IPS-NIHi7 (cell line): ENCODE measurements around the gene CHD9.
"Not testable (repeated sequence)": the region's sequence is repeated elsewhere in the genome, so short reads cannot be mapped to it uniquely, and the experiment has no call there.

Source experiments
- DNase-seq: peaks from one replicate; pipeline ENCODE4 v3.0.0; 2012; ENCODE audit warnings: mixed read lengths; ENCODE audit errors: extremely low spot score

Gene CHD9

DNA sequence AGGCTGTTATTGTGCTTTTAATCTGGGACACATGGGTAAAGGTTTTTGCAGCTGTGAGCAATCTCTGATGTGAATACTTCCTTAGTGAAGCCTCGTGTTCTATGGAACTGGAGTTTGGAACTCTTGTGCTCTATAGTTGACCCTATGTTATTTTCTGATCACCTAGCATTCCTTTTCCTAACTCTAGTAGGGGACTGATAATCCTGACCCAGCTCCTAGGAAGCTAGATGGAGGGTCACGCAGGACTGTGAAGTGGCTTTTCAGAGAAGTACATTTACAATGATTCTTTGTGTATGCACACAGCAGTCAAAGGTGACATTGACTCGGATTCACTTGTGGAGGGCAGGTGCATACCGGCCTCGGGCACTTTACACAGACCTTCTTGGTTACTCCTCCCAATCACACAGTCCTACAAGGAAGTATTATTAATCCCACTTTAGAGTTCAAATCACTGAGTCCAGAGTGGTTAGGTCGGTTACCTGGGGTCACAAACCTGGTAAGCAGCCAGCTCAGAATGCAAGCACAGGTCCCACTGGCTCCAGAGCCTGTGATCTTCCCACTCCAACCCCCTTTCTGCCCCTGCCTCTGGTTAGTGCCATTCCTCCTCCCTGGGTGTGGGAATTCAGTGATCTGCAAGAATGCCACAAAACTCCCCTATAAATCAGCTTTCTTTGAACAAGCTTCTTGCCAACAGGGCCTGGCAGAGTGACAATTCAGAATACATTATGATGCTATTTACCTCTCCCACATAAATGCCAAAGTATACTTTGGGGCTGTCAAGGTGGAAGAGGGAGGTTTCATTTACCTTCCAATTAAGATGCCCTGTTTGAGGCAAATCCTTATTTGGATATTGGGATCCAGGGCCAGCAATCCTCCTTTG lies 9.2 kb upstream of the CHD9 start:
- no peak for DNase-seq

GRCh38 chr16:53047515-53047914 lies 7.3 kb upstream of the CHD9 start:
- DNase-seq = not testable (repeated sequence)

DNA sequence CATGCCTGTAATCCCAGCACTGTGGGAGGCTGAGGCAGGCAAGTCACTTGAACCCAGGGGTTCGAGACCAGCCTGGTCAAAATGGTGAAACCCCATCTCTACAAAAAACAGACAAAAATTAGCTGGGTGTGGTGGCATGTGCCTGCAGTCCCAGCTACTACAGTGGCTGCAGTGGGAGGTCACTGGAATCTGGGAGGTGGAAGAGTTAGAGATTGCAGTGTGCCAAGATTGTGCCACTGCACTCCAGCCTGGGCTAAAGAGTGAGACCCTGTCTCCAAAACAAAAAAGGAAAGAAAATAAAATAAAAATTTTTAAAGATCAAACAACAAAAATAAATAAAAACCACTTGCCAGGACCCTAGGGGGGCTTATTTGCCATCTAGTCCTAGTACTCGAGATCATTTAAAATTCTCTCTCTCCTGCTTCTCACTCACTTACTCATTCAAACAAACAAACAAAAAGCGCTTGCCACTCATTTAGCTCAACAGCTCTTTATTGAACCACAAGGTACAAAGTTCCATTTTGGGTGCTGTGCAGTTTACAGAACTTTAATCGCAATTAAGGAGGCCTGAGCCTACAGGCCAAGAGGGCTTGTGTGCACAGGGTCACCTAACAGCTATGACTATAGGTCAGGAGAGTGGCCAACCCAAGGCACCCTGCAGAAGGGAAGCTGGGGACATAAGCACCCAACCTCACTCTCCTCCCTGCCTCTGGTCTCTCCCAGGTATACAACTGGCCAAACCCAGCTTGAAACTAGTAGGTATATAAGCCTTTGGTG lies 6.5 kb upstream of the CHD9 start:
- DNase-seq = no peak

- DNase-seq = not testable (repeated sequence)
These were observed 3.5 kb upstream of the CHD9 start for GRCh38 chr16:53051255-53051654.

- DNase-seq = no peak
These were observed 2.0 kb upstream of the CHD9 start, which contains the start of gene CHD9NB for GRCh38 chr16:53052519-53053501. Gene CHD9NB (minus strand): TSS chr16:53052897. CDS start chr16:53044158, 8,739 bp downstream.

GRCh38 chr16:53053967-53054669 lies 673 bp upstream of the CHD9 start:
- DNase-seq = no peak

- peak; percentile 63 for DNase-seq
These were observed 975 bp downstream of the CHD9 start for GRCh38 chr16:53055541-53056391.

DNA sequence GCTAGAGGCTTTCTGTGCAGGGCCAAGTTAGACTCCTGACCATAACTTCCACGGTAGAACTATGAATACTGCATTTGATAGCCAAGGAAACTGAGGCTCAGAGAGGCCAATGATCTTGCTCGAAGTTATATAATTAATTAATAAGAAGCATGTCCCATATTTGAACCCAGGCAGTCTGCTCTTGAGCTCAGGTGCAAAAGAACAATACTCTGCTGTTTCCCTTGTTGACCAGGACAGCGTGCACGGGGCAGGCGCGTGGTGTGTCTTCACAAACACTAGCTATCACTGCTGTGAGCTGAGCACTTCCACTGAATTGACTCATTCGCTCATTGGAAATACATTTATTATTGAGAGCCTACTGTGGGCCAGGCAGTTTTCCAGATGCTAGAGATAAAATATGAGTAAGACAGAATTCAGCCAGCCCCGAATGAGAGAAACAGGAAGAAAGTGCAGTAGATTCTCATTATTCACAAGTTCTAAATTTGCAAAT lies 1.6 kb downstream of the CHD9 start:
- no peak for DNase-seq

DNA sequence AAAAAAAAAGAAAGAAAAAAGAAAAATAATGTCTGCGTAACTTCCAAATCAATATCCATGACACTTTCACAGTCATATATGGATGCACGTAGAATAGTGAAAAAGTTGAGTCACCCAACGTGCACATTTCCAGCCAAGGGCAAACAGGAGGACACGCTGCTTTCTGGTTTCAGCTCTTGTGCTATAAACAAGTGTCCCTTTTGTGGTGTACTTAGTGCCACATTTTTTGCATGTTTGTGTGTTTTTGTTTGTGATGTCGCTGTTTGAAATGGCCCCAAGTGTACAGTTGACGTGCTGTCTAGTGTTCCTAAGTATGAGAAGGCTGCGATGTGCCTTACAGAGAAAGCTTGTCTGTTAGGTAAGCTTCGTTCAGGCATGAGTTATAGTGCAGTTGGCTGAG lies 2.9 kb downstream of the CHD9 start:
- DNase-seq = no peak

DNA sequence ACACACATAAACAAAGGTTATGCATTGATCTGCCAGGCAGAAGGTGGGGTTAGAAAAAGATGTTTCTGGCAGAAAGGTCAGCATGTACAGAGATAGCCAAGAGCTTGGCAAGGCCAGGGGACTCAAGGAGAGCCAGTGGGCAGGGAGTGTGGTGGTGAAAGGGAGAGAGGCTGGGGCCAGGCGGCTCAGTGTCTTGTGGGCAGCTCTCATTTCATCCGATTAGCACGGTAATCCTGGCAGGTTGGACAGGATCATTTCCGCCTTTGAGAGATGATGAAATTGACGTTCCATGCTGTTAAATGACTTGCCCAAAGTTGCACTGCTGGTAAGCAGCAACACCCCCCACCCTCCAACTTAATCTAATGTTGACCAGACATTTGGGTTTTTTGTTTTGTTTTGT lies 3.6 kb downstream of the CHD9 start:
- DNase-seq = no peak

- DNase-seq = no peak
These were observed 4.1 kb downstream of the CHD9 start for GRCh38 chr16:53058882-53059281.

DNA sequence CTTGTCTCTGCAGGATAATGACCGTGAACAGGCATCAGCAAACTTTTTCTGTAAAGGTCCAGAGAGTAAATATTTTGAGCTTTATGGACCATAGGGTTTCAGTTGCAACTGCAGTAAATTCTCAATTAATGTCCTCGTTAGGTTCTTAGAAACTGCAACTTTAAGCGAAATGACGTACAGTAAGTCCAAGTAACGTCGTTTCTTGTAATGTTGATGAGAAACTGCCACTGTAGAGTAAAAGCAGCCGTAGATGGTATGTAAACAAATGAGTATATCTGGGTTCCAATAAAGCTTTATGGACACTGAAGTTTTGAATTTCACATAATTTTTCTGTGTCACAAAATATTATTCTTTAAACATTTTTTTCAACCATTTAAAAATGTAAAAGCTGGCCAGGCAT lies 4.9 kb downstream of the CHD9 start:
- DNase-seq = no peak

GRCh38 chr16:53061256-53061655 lies 6.5 kb downstream of the CHD9 start:
- DNase-seq = no peak

DNA sequence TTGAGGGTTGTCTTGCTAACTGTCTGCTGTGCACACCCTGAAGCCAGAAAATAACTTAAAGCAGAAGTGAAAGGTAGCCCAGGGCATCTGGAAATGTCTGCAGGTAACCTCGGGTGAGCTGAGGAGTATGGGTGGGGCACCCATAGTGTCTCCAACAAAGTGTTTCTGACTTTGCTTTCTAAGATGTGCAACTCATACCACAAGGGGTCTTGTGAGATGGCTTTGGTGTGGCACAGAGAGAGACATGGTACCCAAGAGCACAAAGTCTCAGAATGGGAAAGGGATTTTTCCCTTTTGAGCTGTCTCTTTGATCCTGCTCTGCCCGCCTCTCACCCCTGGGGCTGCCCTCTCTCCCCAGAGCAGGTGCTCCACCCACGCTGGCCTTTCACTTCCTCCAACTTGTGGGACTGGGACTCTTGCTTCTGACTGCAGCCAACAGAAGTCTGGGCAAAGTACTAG lies 6.9 kb downstream of the CHD9 start:
- DNase-seq = no peak

- no peak for DNase-seq
These were observed 9.3 kb downstream of the CHD9 start for GRCh38 chr16:53064081-53064578.

DNA sequence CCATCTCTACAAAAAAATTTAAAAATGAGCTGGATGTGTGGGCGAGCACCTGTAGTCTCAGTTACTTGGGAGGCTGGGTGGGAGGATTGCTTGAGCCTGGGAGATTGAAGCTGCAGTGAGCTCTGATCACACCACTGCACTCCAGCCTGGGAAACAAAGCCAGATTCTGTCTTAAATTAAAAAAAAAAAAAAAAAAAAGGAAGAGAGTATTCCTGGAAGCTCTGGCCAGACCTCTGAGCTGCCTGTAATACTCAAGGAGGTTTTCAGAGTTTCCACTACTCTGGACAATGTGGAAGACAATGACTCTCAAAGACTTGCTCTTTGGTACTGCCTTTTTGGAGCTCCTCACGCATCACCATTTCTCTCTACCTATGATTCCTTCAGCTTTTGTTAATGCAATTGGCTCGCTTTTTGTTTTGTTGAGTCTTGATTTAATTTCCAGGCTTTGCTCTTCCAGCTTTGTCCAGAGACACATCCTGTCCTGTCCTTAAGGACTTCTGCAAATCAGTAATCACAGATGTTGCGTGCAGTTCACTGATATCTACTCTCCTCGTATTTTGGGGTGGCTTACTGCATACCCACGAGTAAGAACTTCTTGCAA lies 10.8 kb downstream of the CHD9 start:
- DNase-seq = no peak

DNA sequence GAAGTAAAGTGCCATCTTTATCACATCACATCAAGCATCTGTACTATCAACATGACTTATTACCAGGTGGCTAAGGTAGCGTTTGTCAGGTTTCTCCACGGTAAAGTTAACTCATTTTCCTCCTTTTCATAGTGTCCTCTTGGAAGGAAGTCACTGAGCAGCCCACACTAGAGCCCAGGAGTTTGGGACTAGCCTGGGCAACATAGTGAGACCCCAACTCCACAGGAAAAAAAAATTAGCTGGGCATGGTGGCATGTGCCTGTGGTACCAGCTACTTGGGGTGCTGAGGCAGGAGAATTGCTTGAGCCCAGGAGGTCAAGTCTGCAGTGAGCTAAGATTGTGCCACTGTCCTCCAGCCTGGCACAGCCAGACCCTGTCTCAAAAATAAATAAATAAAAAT lies 12.9 kb downstream of the CHD9 start:
- DNase-seq = no peak

GRCh38 chr16:53068423-53068833 lies 13.6 kb downstream of the CHD9 start:
- no peak for DNase-seq

- DNase-seq = no peak
These were observed 15.0 kb downstream of the CHD9 start for GRCh38 chr16:53069772-53070171.
